Bronchial epithelial cell (primary cell): ENCODE results near the gene NLN. TPM values are rescaled to one million over a fixed set of nuclear protein-coding genes. Genes with fewer than 3 reads are reported as not detected.
A peak's percentile ranks its signal among the peaks of the same experiment; 100 is the strongest.

ENCODE experiments used
- DNase-seq: peaks from one replicate; pipeline ENCODE4 v3.0.0-alpha.2; 2010; ENCODE audit warnings: low read depth
- FAIRE-seq: peaks from 2 replicates; lab custom pipeline; 2011; peaks lifted over from hg19 to GRCh38; lab: Jason Lieb, UNC
- H3K27me3 ChIP-seq: 2 replicates; pipeline ENCODE4 v1.5.1; 2011; ENCODE audit warnings: low read length; ENCODE audit not compliant: control insufficient read depth, insufficient read depth
- H3K36me3 ChIP-seq: 2 replicates; pipeline ENCODE4 v1.5.1; 2011; ENCODE audit warnings: low read length; ENCODE audit not compliant: control insufficient read depth, insufficient read depth
- H3K4me3 ChIP-seq: 2 replicates; pipeline ENCODE4 v1.5.1; 2011; ENCODE audit warnings: mild to moderate bottlenecking, low read depth, low read length, control low read depth
- CTCF ChIP-seq: IDR thresholded peaks from 2 replicates; pipeline ENCODE4 v1.5.1; 2011; ENCODE audit warnings: mild to moderate bottlenecking, moderate library complexity, low read length, control low read depth, inconsistent platforms; ENCODE audit not compliant: insufficient read depth, severe bottlenecking
- total RNA-seq: library from RNA; depleted of rRNA; stranded (reverse); fragments of >200 nt; gene quantifications from 2 replicates; pipeline ENCODE4 v1.2.1, GENCODE V29; 2014

Gene NLN
- total RNA-seq, 1 donor from 2014 or later = 40.3 TPM

DNA sequence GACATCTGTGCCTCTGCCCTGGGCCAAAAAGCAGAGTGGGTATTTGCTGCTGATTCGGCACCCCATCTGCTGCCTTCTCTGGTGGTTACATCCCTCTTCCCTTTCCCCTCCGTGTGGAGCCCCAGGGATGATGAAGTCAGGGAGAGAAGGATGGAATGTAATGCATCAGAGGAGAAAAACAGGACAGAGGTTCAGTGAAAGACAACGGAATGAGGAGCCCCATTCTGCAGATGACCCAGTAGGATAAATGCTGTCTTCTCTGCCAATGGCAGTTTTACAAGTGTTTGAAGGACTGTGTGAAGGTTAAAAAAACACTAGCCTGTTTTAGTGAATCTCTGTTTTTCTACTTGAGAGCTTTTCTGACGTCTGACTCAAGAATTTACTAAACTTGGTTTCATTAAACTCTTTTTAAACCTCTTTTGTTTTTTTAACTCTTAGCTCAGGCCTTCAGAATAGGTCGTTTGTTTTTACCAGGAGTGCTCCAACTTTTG is 86.3 kb downstream of the NLN start:
- Histone ChIP-seq H3K4me3 (no peak overlapping the region), H3K36me3 (no peaks in the 10 kb centered on the region), H3K27me3 (no peaks in the 10 kb centered on the region)
- DNase-seq = no peak
- no peak for TF ChIP-seq CTCF
- no peak for FAIRE-seq

GRCh38 chr5:65808818-65809217 is 86.8 kb downstream of the NLN start:
- H3K36me3 ChIP-seq = no peaks in the 10 kb centered on the region
- peak; percentile 42 for DNase-seq
- no peaks in the 10 kb centered on the region for H3K27me3 ChIP-seq
- no peak for FAIRE-seq
- TF ChIP-seq CTCF = no peak
- H3K4me3 ChIP-seq = no peak overlapping the region

- FAIRE-seq = no peak
- H3K36me3 ChIP-seq = peaks cover under 1% of the 10 kb centered on the region
- H3K4me3 ChIP-seq = no peak overlapping the region
- DNase-seq = no peak
- no peak for TF ChIP-seq CTCF
- no peaks in the 10 kb centered on the region for H3K27me3 ChIP-seq
Observed at GRCh38 chr5:65809817-65810531, 88.0 kb downstream of the NLN start.

DNA sequence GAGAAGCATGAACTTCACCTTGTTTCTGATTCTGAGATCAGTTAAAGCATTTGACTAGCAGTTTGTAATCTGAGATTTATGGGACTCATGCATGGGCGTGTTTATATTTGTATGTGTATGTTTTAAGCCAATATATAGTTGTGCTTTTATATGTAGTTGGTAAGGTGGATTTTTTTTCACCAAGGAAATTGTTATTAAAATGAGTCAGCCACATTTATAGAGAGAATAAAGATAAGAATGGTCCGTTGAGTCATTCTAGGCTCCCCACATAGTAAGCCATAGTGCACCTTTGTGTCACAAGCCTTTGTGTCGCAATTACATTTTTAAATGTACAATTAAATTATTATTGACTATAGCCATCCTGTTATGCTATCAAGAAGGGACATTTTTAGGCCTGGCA is 89.0 kb downstream of the NLN start:
- H3K4me3 ChIP-seq = no peak overlapping the region
- TF ChIP-seq CTCF = no peak

DNA sequence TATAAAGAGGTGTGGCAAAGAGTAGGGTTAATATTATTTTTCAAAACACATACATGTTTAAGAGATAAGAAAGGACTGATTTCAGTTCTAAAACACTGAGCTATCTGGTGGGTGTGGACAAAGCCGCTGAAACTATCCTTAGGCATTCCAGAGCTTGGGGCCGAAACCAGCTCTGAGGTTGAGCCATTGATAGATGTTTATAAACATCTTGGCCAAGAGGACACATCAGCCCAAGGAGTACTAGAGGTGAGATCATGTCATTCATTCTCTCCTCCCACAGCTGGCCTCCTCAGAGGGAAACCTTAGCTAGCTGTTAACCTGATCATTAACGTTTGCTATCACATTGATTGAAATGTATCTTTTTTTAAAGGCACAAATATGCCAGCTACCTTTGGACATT is 89.9 kb downstream of the NLN start:
- no peaks in the 10 kb centered on the region for H3K27me3 ChIP-seq
- peaks cover 1% of the 10 kb centered on the region for H3K36me3 ChIP-seq
- no peak for TF ChIP-seq CTCF
- DNase-seq (no peak), FAIRE-seq (no peak)
- no peak overlapping the region for H3K4me3 ChIP-seq

More for the DNA sequence above, 89.0 kb downstream of the NLN start:
- peak; percentile 87 for DNase-seq
- no peak for FAIRE-seq
- no peaks in the 10 kb centered on the region for H3K27me3 ChIP-seq
- peaks cover 1% of the 10 kb centered on the region for H3K36me3 ChIP-seq
